Keratinocyte (primary cell): ENCODE measurements around the gene MGAT4A.

Experiments
- EZH2 ChIP-seq: IDR thresholded peaks from one replicate; pipeline ENCODE4 v1.6.1; 2012; ENCODE audit warnings: inconsistent platforms, mild to moderate bottlenecking, low read length, moderate library complexity
- TF ChIP-seq, protein P1 (sequence below), 3 experiments: IDR thresholded peaks in 1 of 3; conservative IDR thresholded peaks in 1 of 3; optimal IDR thresholded peaks in 1 of 3; 2 replicates in 2 of 3; 3 replicates in 1 of 3; pipeline versions ENCODE3 to v1.5.1; 2011; ENCODE audit warnings: low read length in 3 of 3, mild to moderate bottlenecking in 3 of 3, moderate library complexity in 2 of 3, control low read depth in 1 of 3, inconsistent platforms in 1 of 3; ENCODE audit not compliant: insufficient read depth in 2 of 3; ENCODE audit errors: extremely low read depth in 1 of 3

DNA sequence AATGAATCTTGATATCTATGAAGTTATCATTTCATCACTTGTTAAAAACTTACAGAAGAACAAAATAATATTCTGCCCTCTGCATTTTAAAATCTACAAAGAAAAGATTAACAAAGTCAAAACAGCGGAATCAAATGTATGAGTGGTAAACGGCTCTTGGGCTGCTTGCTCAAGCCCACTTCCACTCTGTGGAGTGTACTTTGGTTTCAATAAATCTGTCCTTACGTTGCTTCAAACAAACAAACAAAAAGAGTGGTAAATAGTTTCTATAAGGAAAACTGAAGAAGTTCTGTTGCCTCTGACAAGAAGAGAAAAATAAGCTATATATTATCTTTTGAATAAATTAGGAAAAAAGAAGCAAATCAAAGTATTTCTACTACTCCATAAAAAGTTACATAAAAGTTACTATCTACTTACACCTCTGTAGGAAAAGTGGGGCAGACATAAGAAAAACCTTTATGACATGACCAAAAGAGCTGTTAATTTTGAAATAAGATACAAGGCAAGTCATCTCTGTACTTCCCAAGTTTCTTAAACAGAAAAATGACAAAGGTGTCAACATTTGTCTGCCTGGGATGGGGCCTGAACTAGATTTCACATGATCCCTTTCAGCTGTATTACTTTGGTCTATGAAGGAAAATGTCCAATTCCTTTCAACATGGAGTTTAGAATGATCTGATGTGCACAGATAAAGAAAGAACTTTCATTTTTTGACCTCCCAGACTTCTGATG is 56.5 kb downstream of the MGAT4A start:
- TF ChIP-seq EZH2, result no peak
- TF ChIP-seq, protein P1, sequence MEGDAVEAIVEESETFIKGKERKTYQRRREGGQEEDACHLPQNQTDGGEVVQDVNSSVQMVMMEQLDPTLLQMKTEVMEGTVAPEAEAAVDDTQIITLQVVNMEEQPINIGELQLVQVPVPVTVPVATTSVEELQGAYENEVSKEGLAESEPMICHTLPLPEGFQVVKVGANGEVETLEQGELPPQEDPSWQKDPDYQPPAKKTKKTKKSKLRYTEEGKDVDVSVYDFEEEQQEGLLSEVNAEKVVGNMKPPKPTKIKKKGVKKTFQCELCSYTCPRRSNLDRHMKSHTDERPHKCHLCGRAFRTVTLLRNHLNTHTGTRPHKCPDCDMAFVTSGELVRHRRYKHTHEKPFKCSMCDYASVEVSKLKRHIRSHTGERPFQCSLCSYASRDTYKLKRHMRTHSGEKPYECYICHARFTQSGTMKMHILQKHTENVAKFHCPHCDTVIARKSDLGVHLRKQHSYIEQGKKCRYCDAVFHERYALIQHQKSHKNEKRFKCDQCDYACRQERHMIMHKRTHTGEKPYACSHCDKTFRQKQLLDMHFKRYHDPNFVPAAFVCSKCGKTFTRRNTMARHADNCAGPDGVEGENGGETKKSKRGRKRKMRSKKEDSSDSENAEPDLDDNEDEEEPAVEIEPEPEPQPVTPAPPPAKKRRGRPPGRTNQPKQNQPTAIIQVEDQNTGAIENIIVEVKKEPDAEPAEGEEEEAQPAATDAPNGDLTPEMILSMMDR (optimal IDR thresholded peaks at IDR 0.05 in 1 of 3, IDR thresholded peaks at IDR 0.05 in 1 of 3, conservative IDR thresholded peaks at IDR 0.05 in 1 of 3; ENCODE audit: extremely low read depth in 1 of 3, insufficient read depth in 2 of 3, low read length in 3 of 3), result no peak
